H1 (cell line): ENCODE measurements around the gene AMT. TPM values are rescaled to one million over a fixed set of nuclear protein-coding genes. Genes with fewer than 3 reads are reported as not detected.

ENCODE experiments used
- CHD7 ChIP-seq: fragments of 300-600 bp; sonication (generic); IDR thresholded peaks from 2 replicates; pipeline ENCODE4 v1.7.1; 2012; ENCODE audit warnings: low read length, moderate library complexity, mild to moderate bottlenecking, inconsistent platforms; ENCODE audit not compliant: insufficient replicate concordance
- CTCF ChIP-seq, 3 experiments: IDR thresholded peaks; 1 replicate in 2 of 3; 2 replicates in 1 of 3; pipeline versions ENCODE4 v1.5.1 to v1.6.1; 2011; ENCODE audit warnings: low read length in 3 of 3, mild to moderate bottlenecking in 3 of 3, inconsistent platforms in 2 of 3, low read depth in 1 of 3, moderate library complexity in 1 of 3; ENCODE audit not compliant: insufficient read depth in 1 of 3; ENCODE audit errors: control extremely low read depth in 1 of 3
- JUN ChIP-seq: IDR thresholded peaks from 2 replicates; pipeline ENCODE4 v1.6.1; 2011; ENCODE audit warnings: low read depth, mild to moderate bottlenecking, improper control_type of control experiment, low read length
- RXRA ChIP-seq: IDR thresholded peaks from 2 replicates; pipeline ENCODE4 v1.6.1; 2011; ENCODE audit warnings: low read depth, mild to moderate bottlenecking, low read length, moderate library complexity; ENCODE audit not compliant: insufficient read depth
- SIRT6 ChIP-seq: IDR thresholded peaks from one replicate; pipeline ENCODE4 v1.7.1; 2012; ENCODE audit warnings: low read length, inconsistent platforms
- polyA plus RNA-seq, 7 experiments: library from polyadenylated mRNA; depleted of rRNA in 3 of 7; stranded (reverse) in 5 of 7; unstranded in 2 of 7; fragments of >200 nt in 5 of 7; fragments of 200-250 nt in 2 of 7; gene quantifications; 1 replicate in 5 of 7; 2 replicates in 1 of 7; 4 replicates in 1 of 7; pipeline versions ENCODE4 v1.2.1 to v1.2.3, GENCODE V29; 2011 to 2013; ENCODE audit warnings: missing spikeins in 2 of 7, mixed read lengths in 2 of 7
- total RNA-seq: library from RNA; stranded (reverse); fragmentation: NEBNext Ultra II Directional; extraction: Animal tissue kit (Norgen Biotek cat#: 25700); gene quantifications from 2 replicates; pipeline ENCODE4 v1.2.1, GENCODE V29; 2021

The AMT gene
- total and polyA plus RNA-seq, 2 of the 8 experiments (the other 6 are each of a cell fraction or from before 2014, with no cell fraction given) = 46.5 to 92.4 TPM

GRCh38 chr3:49413338-49413734, 8.9 kb downstream of the AMT start (continued):
- TF ChIP-seq CHD7 = no peak
- no peak for TF ChIP-seq JUN
- no peak for TF ChIP-seq RXRA
- TF ChIP-seq SIRT6 = no peak
- TF ChIP-seq CTCF (IDR thresholded peaks at IDR 0.05; ENCODE audit: control extremely low read depth in 1 of 3, insufficient read depth in 1 of 3, low read depth in 1 of 3, low read length in 3 of 3) = no peak
